ENCODE results near the gene SLC38A8. TPM values are rescaled to one million over a fixed set of nuclear protein-coding genes. Genes with fewer than 3 reads are reported as not detected.

Gene SLC38A8
- polyA plus RNA-seq, 2 of the 4 experiments (the other 2 are of a cell fraction), result not detected

DNA sequence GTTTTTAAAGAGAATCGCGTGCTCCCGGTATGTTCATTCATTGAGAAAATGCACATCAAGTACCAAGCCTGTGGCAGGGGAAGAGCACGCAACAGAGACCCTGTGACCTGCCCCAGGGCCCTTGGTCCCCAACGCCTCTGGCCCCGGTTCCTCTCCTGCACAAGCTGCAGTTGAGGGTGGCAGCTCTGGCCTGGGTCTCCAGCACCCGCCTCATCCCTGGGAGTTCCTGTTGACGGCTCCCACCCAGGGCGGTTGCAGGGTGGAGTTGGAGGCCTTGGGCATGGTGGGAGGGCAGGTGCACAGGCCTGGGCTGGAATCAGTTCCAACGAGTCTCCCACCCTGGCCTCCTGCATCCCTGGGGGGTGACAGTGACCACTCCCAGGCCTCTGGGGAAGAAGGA is 69.5 kb downstream of the SLC38A8 start:
- FAIRE-seq (no peak), DNase-seq (ENCODE audit: low read depth in 1 of 2, low spot score in 1 of 2) (no peak), ATAC-seq (no peak)
- Histone ChIP-seq H3K27ac (no peak overlapping the region), H3K9me3 (peaks cover 8% of the 10 kb centered on the region; the same call in 2 of the 3 replicates), H3K4me3 (no peak overlapping the region), H3K4me2 (no peak overlapping the region), H3K4me1 (no peaks in the 10 kb centered on the region)
- POLR2A ChIA-PET, result no interaction called here
- CTCF ChIA-PET, result interaction anchor here (3.3 kb wide), 1 partner anchor 92 kb away, joined by 20 read pairs; no protein-coding TSS in a partner anchor
- WGBS (ENCODE audit: missing lambda C conversion rate), result 87% methylated on average over 9 of the region's 10 CpGs
- TF ChIP-seq POLR2A (IDR thresholded peaks at IDR 0.05; ENCODE audit: low read length) (no peak), JUN (IDR thresholded peaks at IDR 0.05) (no peak), HOXB13 (CRISPR knock-in tag; IDR thresholded peaks at IDR 0.05; ENCODE audit: low read depth) (no peak), EP300 (IDR thresholded peaks at IDR 0.05) (no peak), PHF8 (IDR thresholded peaks at IDR 0.05; ENCODE audit: borderline replicate concordance, low read depth) (no peak), FOSL2 (IDR thresholded peaks at IDR 0.05) (no peak), FOSL2 (CRISPR knock-in tag; IDR thresholded peaks at IDR 0.05) (no peak), HOXB5 (CRISPR knock-in tag; IDR thresholded peaks at IDR 0.05) (no peak), HEYL (CRISPR knock-in tag; IDR thresholded peaks at IDR 0.05) (no peak)
- TF ChIP-seq, protein P1, sequence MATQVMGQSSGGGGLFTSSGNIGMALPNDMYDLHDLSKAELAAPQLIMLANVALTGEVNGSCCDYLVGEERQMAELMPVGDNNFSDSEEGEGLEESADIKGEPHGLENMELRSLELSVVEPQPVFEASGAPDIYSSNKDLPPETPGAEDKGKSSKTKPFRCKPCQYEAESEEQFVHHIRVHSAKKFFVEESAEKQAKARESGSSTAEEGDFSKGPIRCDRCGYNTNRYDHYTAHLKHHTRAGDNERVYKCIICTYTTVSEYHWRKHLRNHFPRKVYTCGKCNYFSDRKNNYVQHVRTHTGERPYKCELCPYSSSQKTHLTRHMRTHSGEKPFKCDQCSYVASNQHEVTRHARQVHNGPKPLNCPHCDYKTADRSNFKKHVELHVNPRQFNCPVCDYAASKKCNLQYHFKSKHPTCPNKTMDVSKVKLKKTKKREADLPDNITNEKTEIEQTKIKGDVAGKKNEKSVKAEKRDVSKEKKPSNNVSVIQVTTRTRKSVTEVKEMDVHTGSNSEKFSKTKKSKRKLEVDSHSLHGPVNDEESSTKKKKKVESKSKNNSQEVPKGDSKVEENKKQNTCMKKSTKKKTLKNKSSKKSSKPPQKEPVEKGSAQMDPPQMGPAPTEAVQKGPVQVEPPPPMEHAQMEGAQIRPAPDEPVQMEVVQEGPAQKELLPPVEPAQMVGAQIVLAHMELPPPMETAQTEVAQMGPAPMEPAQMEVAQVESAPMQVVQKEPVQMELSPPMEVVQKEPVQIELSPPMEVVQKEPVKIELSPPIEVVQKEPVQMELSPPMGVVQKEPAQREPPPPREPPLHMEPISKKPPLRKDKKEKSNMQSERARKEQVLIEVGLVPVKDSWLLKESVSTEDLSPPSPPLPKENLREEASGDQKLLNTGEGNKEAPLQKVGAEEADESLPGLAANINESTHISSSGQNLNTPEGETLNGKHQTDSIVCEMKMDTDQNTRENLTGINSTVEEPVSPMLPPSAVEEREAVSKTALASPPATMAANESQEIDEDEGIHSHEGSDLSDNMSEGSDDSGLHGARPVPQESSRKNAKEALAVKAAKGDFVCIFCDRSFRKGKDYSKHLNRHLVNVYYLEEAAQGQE (IDR thresholded peaks at IDR 0.05), result no peak
- TF ChIP-seq, protein P2, sequence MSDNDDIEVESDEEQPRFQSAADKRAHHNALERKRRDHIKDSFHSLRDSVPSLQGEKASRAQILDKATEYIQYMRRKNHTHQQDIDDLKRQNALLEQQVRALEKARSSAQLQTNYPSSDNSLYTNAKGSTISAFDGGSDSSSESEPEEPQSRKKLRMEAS (IDR thresholded peaks at IDR 0.05), result no peak
- TF ChIP-seq, protein P3, sequence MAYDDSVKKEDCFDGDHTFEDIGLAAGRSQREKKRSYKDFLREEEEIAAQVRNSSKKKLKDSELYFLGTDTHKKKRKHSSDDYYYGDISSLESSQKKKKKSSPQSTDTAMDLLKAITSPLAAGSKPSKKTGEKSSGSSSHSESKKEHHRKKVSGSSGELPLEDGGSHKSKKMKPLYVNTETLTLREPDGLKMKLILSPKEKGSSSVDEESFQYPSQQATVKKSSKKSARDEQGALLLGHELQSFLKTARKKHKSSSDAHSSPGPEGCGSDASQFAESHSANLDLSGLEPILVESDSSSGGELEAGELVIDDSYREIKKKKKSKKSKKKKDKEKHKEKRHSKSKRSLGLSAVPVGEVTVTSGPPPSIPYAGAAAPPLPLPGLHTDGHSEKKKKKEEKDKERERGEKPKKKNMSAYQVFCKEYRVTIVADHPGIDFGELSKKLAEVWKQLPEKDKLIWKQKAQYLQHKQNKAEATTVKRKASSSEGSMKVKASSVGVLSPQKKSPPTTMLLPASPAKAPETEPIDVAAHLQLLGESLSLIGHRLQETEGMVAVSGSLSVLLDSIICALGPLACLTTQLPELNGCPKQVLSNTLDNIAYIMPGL (CRISPR knock-in tag; IDR thresholded peaks at IDR 0.05; ENCODE audit: borderline replicate concordance), result no peak
- TF ChIP-seq, protein P4, sequence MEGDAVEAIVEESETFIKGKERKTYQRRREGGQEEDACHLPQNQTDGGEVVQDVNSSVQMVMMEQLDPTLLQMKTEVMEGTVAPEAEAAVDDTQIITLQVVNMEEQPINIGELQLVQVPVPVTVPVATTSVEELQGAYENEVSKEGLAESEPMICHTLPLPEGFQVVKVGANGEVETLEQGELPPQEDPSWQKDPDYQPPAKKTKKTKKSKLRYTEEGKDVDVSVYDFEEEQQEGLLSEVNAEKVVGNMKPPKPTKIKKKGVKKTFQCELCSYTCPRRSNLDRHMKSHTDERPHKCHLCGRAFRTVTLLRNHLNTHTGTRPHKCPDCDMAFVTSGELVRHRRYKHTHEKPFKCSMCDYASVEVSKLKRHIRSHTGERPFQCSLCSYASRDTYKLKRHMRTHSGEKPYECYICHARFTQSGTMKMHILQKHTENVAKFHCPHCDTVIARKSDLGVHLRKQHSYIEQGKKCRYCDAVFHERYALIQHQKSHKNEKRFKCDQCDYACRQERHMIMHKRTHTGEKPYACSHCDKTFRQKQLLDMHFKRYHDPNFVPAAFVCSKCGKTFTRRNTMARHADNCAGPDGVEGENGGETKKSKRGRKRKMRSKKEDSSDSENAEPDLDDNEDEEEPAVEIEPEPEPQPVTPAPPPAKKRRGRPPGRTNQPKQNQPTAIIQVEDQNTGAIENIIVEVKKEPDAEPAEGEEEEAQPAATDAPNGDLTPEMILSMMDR (IDR thresholded peaks at IDR 0.05), result no peak

DNA sequence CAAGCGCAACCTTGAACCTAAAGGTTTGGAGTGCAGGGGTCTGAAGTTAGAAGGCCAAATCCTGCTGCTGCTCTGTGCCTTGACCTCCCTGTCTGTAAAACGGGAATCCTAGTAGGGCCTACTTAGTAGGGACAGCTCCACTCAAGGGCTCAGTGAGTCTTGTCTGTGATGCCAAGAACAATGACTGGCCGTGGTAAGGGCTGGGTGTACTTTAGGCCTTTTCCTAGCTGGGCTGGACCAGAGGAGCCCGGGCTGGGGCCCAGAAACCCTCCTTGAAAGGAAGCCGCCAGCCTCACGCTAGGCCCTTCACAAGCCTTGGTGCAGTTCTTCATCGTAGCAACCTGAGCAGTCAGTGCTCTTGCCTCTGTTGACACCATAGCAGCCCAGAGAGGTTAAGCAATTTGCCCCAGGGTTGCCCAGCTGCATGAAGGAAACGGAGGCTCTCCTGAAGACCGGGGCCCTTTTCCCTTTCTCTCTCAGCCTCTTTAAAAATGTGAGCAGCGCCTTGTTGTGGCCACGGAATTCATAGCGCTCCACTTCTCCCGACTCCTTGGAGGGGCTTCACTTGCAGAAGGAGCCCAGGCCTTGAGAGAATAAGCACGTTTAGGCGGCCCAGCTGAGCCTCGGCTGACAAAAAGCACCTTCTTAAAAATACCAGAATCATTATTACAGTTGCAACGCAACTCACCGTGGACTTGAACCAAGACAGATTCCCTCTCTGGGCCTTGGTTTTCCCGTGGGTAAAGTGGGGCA is 70.2 kb downstream of the SLC38A8 start:
- peaks cover 2% of the 10 kb centered on the region; the same call in 2 of the 3 replicates for H3K9me3 ChIP-seq
- no peak overlapping the region for H3K4me2 ChIP-seq
- ChIA-PET POLR2A (no interaction called here), CTCF (interaction anchor here (1.8 to 4.2 kb wide), 3 partner anchors 16 to 93 kb away, joined by 4 to 28 read pairs (median 20); no protein-coding TSS in a partner anchor)
- H3K4me3 ChIP-seq, result no peak overlapping the region
- H3K4me1 ChIP-seq, result no peaks in the 10 kb centered on the region
- DNase-seq (ENCODE audit: low read depth in 1 of 2, low spot score in 1 of 2) (no peak), ATAC-seq (no peak), FAIRE-seq (no peak)
- WGBS (ENCODE audit: missing lambda C conversion rate), result 82% methylated on average over 19 of the region's 19 CpGs
- no peak overlapping the region for H3K27ac ChIP-seq
- TF ChIP-seq, protein P5, sequence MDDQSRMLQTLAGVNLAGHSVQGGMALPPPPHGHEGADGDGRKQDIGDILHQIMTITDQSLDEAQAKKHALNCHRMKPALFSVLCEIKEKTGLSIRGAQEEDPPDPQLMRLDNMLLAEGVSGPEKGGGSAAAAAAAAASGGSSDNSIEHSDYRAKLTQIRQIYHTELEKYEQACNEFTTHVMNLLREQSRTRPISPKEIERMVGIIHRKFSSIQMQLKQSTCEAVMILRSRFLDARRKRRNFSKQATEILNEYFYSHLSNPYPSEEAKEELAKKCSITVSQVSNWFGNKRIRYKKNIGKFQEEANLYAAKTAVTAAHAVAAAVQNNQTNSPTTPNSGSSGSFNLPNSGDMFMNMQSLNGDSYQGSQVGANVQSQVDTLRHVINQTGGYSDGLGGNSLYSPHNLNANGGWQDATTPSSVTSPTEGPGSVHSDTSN (IDR thresholded peaks at IDR 0.05), result no peak
- peak; percentile 36 for TF ChIP-seq ZFP36 (IDR thresholded peaks at IDR 0.05; ENCODE audit: borderline replicate concordance, partially characterized antibody)
